ENCODE results near the gene L3MBTL4.
A peak's percentile ranks its signal among the peaks of the same experiment; 100 is the strongest.
"Not testable (repeated sequence)": the region's sequence is repeated elsewhere in the genome, so short reads cannot be mapped to it uniquely, and the experiment has no call there.

L3MBTL4 gene

DNA sequence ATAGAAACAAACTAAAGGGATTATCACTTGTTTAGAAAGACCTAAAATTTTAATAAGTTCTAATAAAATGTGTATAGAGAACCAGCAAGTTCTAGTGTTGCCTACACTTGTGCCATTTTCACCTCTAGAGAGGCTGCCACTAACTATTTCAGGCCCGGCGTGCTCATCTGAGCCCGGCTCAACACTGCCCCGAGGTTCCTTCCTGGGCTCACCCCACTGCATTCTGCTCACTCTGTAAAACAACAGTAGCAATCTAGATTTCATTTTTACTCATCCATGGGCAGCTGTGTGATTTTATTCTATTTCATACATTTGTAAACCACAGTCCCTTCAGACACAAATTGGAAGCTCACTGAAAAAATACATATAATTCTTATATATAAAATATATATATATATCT lies 253.2 kb downstream of the L3MBTL4 start:
- no peak for DNase-seq

DNA sequence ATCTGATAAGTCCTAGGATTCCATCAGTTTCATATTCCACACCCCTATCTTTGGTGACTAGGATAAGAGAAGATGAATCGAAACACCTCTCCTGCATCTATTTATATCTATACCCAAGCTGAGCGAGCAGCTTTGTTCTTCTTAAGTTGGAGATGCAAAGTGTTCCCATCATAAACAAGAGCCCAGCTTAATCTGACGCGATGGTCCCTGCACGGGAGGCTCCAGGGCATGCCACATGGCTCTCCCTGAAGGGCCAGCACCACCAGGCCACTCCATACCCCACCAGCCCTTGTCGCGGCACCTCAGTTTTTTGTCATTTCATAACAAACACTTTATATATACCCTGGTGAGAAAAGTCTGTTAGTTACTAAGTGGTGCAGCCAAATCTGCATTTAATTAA lies 255.3 kb downstream of the L3MBTL4 start:
- no peak for DNase-seq

DNA sequence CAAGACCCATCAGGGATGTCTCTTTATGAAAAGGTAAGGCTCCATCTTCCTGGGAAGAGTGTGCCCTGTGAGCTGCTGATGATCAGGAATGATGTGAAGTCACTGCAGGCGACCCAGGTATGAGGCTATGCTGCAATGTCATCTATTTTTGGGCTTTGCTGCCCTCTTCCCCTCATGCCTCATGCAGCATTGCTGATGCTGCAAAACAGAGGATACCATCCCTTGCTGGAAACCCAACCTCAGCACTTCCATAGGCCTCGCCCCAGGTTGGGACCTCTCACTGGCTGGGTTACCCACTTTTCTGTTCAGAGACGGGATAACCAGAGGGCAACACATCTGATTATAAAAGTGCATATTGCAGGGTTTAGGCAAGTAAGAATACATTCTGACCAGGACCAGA lies 255.8 kb downstream of the L3MBTL4 start:
- DNase-seq = no peak

DNA sequence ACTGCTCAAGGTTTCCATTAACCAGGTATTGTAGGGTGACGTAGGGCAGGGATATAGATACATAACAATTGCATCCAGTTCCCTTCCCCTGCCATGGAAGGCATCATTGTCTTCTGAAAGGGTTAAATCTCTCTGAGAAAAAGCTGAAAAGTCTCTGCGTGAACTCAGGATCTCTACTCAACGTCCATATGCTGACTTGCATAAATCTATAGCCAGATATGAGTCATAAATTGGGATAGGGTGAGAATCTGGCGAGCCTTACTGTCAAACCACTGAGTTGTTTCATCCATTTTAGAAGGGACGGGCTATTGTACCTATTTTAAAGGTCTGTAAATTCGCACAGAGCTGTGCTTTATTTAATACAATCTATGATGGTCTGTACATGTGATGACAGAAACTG lies 258.3 kb downstream of the L3MBTL4 start:
- no peak for DNase-seq

DNA sequence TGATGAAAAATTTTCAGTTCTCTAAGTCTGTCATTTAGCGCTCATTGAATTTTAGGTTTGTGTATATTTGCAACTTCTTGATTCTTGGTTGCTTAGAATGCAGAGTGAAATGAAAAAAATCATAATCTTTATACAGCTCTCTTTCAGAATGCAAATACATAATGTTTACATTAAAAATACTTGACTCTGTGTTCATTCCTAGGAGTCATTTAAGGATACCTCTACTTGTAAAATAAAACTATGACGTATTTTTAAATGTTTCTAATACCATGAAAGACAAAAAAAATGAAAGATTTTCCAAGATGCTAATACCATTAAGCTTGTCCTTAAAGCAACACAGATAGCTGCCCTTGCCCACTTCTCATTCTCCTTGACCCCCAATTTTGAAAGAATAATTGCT lies 259.0 kb downstream of the L3MBTL4 start:
- no peak for DNase-seq

DNA sequence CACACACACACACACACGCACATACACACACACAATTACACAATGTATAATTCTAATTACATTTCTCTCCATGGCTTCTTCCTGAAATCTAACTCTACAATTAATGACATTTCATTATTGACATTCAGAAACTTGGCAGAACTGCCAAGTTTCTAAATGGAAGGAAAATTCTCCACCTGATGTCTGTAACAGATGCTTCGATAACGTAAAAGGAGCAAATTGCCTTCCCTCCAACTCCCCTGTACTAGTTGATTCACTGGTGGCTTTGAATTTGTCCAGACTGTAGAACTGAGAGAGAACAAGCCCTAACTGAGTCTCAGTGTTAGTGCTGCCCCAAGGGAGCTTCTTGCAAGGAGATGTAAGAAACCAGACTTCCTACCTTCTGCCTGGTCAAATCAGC lies 264.3 kb downstream of the L3MBTL4 start:
- no peak for DNase-seq

DNA sequence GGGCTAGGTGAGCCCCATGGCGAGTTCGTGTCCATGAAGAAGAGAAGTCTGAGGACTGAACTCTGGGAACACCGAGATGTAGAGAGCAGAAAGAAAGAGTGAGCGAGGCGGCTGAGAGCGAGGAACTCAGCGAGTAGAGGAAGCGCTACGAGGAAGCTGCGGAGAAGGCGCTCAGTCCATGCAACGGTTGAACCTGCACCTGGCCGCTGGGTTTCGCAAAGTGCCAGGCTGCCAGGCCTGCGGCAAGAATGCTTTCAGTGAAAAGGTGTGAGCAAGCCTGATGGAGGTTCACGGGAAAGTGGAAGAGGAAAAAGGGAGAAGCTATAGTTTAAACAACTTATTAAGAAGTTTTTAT lies 268.4 kb downstream of the L3MBTL4 start:
- peak; percentile 42 for DNase-seq

DNA sequence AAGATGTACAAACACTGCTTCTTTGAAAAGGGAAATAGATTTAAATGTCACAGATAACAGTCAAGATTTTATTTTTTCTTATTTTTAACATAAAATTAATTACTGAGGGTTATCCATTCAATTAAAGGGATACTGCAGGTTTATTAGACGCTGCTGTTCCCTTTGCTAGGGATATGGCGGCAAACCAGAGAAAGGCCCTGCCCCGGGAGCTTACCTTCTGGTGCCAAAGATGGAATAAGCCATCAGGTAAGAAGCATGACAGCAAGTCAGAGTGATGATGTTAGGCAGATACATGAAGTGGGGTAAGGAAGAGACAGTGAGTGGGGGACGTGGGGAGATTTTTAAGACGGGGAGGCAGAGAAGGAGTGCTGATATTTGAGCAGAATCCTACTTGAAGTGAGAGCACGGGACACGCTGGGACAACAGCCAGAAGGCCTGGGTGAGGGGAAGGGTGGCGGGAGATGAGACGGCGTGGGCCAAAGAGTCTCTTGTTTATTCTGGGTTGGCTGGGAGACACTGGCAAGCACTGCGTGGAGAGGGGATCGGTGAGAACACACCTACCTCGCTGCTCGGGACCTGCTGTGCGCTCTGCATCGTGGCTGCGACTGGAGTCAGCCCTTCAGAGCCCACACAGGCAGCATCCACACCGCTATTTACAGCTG lies 268.9 kb downstream of the L3MBTL4 start:
- peak; percentile 42 for DNase-seq

DNA sequence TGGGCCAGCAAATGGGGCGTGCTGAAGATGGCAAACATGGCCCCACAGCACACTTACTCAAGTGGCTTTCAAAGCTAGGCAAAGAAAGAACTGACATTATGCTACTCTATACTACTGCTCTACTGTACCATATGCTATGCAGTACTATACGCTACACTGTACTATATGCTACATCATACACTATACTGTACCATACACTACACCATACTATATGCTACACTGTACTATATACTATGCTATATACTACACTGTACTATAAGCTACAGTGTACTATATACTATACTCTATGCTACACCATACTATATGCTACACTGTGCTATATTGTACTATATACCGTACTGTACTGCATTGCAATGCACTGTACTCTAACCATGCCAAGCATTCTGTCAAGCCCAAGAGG lies 275.7 kb downstream of the L3MBTL4 start:
- DNase-seq = no peak

DNA sequence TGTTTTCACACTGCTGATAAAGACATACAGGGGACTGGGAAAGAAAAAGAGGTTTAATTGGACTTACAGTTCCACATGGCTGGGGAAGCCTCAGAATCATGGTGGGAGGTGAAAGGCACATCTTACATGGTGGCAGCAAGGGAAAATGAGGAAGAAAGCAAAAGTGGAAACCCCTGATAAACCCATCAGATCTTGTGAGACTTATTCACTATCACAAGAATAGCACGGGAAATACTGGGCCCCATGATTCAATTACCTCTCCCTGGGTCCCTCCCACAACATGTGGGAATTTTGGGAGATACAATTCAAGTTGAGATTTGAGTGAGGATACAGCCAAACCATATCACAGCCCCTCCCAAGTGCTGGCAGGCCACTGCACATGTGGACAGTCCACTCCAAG lies 278.8 kb downstream of the L3MBTL4 start:
- DNase-seq = not testable (repeated sequence)

DNA sequence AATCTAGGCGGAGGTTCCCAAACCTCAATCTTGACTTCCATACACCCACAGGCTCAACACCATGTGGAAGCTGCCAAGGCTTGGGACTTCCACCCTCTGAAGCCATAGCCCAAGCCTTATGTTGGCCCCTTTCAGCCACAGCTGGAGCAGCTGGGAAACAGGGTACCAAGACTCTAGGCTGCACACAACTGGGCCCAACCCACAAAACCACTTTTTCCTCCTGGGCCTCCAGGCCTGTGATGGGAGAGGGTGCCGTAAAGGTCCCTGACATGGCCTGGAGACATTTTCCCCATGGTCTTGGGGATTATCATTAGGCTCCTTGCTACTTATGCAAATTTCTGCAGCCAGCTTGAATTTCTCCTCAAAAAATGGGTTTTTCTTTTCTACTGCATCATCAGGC lies 279.7 kb downstream of the L3MBTL4 start:
- DNase-seq = not testable (repeated sequence)

DNA sequence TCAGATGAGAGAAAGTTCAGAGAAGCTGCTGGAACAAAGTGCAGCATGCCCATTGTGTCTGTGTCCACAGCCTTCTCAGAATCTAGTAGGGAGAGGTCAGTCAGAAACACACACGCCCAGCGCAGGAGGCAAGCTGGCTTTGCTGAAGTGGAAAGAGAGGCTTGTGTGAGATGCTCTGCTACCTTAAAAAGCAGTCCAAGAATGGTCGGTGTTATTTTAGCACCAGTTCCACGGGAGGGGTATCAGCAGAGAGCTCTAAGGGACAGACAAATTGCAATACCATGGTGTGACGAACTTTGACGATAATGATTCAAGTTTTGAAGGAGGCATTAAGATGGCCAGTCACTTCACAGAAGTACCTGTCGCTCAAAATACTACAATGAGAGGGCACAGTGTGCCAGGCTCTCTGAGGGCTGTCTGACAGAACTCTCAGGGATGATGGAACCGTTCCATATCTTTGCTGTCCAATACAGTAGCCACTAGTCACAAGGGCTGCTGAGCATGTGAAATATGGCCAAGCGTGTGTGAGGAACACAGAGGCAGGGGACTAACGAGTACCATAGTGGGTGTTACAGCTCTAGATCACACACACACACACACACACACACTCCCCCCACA lies 281.9 kb downstream of the L3MBTL4 start:
- DNase-seq = no peak

DNA sequence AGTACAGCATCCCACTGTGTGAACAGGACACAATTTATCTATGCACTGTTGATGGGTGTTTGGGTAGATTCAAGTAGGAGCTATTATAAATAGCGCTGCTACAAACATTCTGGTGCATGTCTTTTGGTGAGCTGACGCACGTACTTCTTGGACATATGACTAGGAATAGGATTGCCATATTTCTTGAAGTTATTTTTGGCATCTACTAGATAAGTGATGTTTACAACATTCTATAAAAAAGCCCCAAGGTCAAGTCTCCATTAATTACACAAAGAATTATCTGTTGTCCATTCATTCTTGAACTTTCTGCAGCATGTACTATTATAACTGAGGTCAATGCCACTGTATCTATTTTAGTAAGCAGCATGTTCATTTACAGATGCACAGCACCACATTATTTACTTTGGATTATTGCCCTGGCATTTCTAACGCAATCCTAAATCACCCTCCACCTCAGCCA lies 293.9 kb downstream of the L3MBTL4 start:
- DNase-seq = no peak

DNA sequence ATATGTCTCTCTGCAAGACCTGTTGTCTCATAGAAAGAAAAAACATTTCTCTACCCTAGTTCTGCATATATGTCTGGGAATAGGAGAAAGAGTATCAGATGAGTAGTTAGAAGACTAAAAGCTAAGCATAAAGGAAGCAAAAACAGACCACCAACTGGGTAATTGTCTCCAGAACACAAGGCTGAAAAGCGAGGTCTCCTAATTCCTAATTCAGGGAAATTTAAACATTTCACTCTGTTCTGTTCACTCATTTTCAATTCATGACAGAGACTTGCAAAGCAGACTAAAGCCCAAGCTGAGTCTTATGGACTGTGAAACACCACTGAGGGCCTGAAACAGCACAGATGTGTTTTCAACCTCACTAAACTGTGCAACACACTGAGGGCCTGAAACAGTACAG lies 294.9 kb downstream of the L3MBTL4 start:
- no peak for DNase-seq

DNA sequence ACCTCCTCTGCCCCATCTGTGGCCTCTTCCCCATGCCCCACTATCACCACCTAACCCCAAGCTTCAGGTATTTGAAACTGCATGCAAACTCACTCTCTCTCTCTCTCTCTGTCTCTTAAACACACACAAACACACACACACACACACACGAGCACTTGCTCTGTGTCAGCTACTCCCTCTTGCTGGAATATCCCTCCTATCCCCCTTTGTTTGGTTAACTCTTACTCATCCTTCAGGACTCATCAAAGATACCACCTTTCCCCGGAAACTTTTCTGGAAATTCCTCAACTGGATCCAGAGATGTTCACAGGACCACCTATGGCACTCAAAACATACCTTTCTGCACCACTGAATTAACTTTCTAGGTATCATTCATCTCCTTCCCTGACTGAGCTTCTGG lies 296.6 kb downstream of the L3MBTL4 start:
- DNase-seq = no peak

DNA sequence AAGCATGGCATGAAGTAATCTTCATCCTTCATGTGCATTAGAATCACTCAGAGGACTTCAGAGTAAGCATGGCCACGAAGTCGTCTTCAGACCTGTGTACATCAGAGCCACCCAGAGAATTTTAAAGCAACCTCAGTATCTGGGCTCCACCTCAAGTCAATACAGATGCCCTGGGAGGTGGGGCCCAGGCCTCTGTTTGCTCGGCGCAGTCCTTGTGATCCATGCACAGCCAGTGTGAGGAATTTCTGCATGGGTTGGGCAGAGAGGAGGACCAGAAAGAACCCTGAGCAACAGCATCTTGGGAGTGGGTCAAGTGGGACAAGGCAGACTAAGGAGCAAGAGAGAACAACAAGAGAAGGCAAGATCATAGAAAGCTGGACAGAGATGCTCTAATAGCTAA lies 299.0 kb downstream of the L3MBTL4 start:
- DNase-seq = no peak

DNA sequence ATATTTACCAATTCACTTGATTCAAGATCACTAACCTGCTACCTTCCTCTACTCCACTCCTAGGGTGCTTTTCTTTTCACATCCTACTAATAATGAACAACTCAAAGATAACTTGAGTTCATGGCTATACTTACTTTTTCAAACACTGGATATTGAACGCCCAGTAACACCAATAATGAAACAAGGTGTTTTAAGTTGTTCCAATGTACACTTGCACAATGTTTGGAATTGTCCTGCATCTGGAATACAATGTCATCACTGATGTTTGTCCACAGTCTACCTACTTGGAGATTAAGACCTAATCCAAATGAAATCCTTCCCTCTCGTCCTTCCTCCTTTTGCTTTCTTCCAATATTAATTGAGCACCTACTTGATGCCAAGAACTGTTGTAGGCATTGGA lies 301.1 kb downstream of the L3MBTL4 start:
- no peak for DNase-seq

DNA sequence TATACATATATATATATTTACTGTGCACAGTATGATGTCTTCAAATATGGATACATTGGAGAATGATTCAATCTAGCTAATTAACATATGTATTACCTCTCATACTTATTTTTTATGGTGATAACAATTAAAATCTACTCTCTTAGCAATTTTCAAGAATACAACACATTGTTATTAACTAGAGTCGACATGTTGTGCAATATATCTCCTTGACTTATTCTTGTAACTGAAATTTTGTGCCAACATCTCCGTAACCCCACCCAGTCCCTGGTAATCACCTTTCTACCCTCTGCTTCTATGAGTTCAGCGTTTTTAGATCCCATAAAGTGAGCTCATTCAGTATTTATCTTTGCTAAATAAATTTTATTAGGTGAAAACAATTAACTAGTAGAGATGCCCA lies 303.0 kb downstream of the L3MBTL4 start:
- DNase-seq = no peak

DNA sequence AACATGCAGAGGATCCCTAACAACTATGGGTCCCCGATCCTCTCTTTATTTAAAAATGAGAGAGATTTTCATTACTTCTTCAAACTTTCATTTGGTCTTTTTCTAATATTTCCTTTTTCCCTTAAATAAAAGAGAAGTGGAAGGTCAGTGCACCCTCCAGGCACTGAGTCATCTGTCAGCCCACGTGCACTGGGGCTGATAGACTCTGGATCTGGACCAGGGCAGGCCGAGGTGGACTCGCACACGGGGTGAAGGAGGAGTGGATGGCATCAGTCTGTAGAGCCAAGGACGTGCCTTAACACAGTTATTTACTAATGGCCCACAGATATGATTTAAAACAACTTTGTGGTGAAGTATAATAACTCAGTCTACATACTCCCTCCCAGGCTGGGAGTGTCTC lies 305.0 kb downstream of the L3MBTL4 start:
- no peak for DNase-seq

DNA sequence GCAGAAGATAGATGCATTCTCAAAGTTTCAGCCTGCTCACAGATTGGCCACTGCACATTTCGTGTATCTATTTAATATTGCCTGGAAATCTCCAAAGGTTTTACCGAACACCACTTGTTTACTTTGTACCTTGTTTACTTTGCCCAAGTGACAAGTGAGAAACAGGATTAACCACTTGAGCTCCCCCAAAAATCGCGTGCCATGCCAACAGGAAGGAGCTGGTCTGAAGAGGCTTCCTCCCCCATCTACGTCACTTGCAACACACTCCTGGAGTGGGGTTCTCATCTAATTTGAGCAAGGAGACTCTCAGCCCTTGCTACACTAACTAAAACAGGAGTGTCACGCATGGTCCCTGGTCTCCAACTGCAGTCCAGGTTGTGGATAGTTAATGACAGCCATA lies 306.9 kb downstream of the L3MBTL4 start:
- peak; percentile 12 for DNase-seq

DNA sequence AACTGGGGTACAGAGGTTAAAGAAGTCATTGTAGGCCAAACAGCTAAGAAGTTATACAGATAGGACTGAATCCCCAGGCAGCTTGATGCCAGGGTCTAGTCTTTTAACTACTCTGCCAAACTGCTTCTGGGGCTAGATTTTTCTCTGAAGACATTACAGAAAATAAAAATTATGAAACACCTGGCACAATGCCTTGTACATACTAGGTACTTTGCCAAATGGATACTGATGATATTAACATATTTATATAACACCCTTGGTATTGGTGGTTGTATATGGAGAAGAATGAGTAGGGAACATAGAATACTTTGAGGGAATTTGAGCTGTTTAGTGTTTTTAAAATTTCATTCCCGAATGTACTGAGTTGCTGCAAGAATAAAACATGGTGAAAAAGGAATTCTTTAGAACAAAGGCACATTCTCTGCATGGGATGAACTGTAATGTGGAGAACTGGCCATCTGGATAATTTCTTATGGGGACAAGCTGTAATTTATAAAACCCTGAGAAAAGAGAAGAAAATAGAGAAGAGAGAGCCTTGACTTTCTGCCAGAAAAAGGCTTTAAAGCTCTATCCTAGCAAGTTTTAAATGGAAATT lies 308.5 kb downstream of the L3MBTL4 start:
- DNase-seq = no peak

DNA sequence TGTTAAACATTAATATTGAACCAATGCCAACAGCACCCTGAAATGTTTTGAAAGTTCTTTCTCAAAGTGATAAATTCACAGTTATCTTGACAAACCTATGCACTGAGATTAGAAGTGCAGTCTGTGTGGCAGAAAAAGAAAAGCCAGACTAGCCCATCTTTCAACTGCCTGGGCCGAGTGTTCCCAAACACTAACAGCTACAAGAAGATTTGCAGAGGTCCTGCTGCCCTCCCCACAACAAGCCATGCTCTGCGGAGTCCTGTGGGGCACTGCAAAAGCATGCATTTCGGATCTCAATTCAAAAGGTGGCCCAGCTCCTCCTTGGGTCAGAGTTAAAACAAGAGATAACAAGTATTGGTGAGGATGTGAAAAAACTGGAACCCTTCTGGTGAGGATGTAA lies 311.0 kb downstream of the L3MBTL4 start:
- no peak for DNase-seq

DNA sequence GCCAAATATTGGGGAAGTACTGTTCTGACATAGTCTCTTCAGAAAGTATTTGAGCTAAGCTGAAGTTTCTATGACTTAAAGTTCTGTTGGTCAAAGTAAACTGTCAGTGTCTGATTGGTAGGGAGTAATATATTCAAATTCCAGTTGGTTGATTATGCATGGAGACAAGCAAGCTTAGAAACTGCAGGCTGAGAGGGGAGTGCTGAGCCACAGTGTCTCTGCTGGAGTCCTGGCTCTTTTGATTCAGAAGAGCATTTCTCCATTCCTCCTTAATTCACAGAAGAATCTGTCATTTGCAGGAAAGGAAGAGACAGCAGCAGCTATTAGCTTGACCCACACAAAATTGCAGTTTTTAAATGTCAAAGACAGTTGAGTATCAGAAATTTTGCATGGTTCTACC lies 318.0 kb downstream of the L3MBTL4 start:
- no peak for DNase-seq

DNA sequence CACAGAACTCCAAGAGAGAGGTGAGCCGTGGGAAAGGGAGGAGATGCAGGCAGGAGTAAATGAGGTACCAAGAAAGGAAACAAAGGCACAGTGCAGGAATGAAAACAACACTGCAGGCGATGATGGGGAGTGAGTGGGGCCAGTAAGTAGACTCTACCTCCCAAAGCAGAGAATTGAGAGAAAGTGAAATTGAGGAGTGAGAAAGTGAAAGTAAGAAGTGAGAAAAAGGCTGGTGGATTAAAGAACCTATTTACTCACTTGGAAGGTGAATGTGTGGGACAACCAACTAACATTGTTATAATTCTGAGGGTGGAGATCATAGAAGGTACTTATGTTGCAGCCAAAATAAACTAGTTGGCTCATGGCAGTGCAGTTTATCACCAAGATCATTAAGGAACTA lies 326.3 kb downstream of the L3MBTL4 start:
- DNase-seq = no peak

DNA sequence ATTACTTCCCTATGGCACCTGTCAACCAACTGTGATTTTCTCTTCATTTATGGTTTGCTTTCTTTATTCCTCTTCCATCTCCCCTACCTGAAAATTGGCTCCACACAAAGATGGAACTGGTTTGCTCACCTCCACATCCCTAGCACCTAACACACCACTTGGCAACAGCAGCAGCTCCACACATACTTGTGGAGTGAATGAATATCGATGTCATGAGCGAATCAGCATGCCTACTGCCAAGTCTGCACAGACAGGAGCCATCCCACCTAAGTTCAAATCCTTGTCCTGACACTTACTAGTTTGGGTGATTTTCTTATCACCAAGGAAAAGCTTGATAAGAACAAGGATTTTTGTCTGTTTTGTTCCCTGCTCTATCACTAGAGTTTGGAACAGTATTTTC lies 328.0 kb downstream of the L3MBTL4 start:
- no peak for DNase-seq
